ENCODE results near the gene RPUSD1.

GRCh38 chr16:768428-768827 is 19.8 kb downstream of the RPUSD1 start:
- no peak for TF ChIP-seq CTCF (IDR thresholded peaks at IDR 0.05)
- TF ChIP-seq POLR2A (IDR thresholded peaks at IDR 0.05), result no peak

All from upper lobe of left lung (tissue), 4 donors.